Measurements from ENCODE around the gene EBF3. TPM values are rescaled to one million over a fixed set of nuclear protein-coding genes. Genes with fewer than 3 reads are reported as not detected.

The EBF3 gene
- total and polyA plus RNA-seq, 10 donors: 0.02 to 0.20 (median 0.13) TPM; not detected in 6

DNA sequence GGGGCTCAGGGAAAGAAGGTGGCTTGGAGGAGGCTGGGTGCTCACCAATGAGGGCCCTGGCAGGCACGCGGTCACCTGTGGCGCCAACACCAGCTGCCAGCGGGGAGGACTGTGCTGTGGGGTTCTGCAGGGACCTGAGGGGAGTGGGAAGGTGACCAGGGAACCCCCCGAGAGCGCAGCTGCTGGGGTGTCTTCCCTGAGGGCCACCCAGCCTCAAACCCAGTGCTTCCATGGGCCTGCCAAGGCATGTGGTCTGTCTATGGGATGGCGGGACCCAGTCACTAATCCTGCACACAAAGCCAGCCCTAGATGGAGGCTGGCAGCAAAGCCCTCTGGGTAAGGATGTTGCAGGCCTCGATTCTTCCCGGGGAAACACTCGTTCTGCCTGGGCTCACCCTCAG lies 117.1 kb downstream of the EBF3 start:
- WGBS, 5 donors: 81 to 95% (median 85%) methylated on average over 6 to 10 of the region's 10 CpGs
- Histone ChIP-seq H3K9me3 (no peaks in the 10 kb centered on the region), H3K36me3 (no peaks in the 10 kb centered on the region), H3K27me3 (replicated peaks in 1 of 7) (peaks cover 0 to 5% (median 0%) of the 10 kb centered on the region in 7 donors), H3K4me3 (no peak overlapping the region), H3K4me1 (no peaks in the 10 kb centered on the region), H3K27ac (no peak overlapping the region)
- TF ChIP-seq POLR2AphosphoS5 (IDR thresholded peaks at IDR 0.05) (no peak), POLR2A (IDR thresholded peaks at IDR 0.05) (no peak), CTCF (IDR thresholded peaks at IDR 0.05 in 8 of 11, conservative IDR thresholded peaks at IDR 0.05 in 3 of 11) (no peak)
- intact Hi-C loops (cut with DNase I; ENCODE audit: low total_unique reads): no loop called here
- no peak for DNase-seq

GRCh38 chr10:129845111-129845753 lies 118.8 kb downstream of the EBF3 start:
- intact Hi-C loops (cut with DNase I; ENCODE audit: low total_unique reads): no loop called here

DNA sequence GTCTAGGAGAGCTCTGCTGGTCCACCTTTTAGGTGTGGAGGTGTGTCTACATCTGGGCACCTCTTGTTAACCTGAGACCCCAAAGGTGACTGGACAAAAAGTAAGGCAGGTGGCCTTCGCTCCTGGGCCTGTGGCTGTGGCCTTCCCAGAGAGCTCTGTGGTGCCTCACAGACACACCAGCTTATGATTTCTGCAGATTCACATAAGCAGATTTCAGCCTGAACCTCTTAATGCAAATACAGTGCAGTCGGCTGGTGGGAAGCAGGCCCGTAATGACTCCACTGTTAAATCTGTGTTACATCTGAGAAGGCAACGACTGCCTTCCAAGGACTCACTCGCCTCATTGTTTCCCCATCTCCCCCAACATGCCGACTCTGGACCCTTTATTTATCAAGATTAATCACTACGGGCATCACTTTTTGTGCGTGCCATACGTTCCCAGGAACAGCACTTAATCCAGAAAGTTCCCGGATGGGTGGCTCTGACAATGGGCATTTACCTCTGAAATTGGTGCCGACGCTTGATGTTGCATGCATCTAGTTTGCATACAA lies 119.8 kb downstream of the EBF3 start:
- no peaks in the 10 kb centered on the region for H3K9me3 ChIP-seq
- H3K4me1 ChIP-seq: no peaks in the 10 kb centered on the region
- peaks cover 0 to 5% (median 0%) of the 10 kb centered on the region in 7 donors for H3K27me3 ChIP-seq (replicated peaks in 1 of 7)
- H3K36me3 ChIP-seq: no peaks in the 10 kb centered on the region
- H3K27ac ChIP-seq: no peak overlapping the region
- H3K4me3 ChIP-seq: no peak overlapping the region
- 91 to 96% (median 93%) methylated on average over 12 of the region's 12 CpGs for WGBS, 5 donors
- DNase-seq: no peak
- intact Hi-C loops (cut with DNase I; ENCODE audit: low total_unique reads): no loop called here
- TF ChIP-seq POLR2A (IDR thresholded peaks at IDR 0.05): no peak
- TF ChIP-seq CTCF (IDR thresholded peaks at IDR 0.05 in 8 of 11, conservative IDR thresholded peaks at IDR 0.05 in 3 of 11): no peak

More at GRCh38 chr10:129845111-129845753, 118.8 kb downstream of the EBF3 start:
- TF ChIP-seq POLR2A (IDR thresholded peaks at IDR 0.05) (no peak), CTCF (IDR thresholded peaks at IDR 0.05 in 8 of 11, conservative IDR thresholded peaks at IDR 0.05 in 3 of 11) (no peak), POLR2AphosphoS5 (IDR thresholded peaks at IDR 0.05) (no peak)
- H3K9me3 ChIP-seq: no peaks in the 10 kb centered on the region
- no peaks in the 10 kb centered on the region for H3K4me1 ChIP-seq
- H3K4me3 ChIP-seq: no peak overlapping the region
- peaks cover 0 to 5% (median 0%) of the 10 kb centered on the region in 7 donors for H3K27me3 ChIP-seq (replicated peaks in 1 of 7)
- DNase-seq: no peak
- H3K36me3 ChIP-seq: no peaks in the 10 kb centered on the region
- H3K27ac ChIP-seq: no peak overlapping the region
- 74 to 86% (median 81%) methylated on average over 12 of the region's 12 CpGs for WGBS, 5 donors

- H3K27ac ChIP-seq: no peak overlapping the region
- H3K9me3 ChIP-seq: no peaks in the 10 kb centered on the region
- 92 to 98% (median 93%) methylated on average over 12 of the region's 12 CpGs for WGBS, 5 donors
- intact Hi-C loops (cut with DNase I; ENCODE audit: low total_unique reads): no loop called here
- no peak overlapping the region for H3K4me3 ChIP-seq
- no peak for DNase-seq
- H3K4me1 ChIP-seq: no peaks in the 10 kb centered on the region
- TF ChIP-seq POLR2AphosphoS5 (IDR thresholded peaks at IDR 0.05) (no peak), POLR2A (IDR thresholded peaks at IDR 0.05) (no peak), CTCF (IDR thresholded peaks at IDR 0.05 in 8 of 11, conservative IDR thresholded peaks at IDR 0.05 in 3 of 11) (no peak)
- H3K27me3 ChIP-seq (replicated peaks in 1 of 7): peaks cover 0 to 5% (median 0%) of the 10 kb centered on the region in 7 donors
- H3K36me3 ChIP-seq: no peaks in the 10 kb centered on the region
Observed at GRCh38 chr10:129843702-129844101, 120.4 kb downstream of the EBF3 start.
